GM12878 (cell line): ENCODE data around the gene ATP6V0A4. TPM values are rescaled to one million over a fixed set of nuclear protein-coding genes. Genes with fewer than 3 reads are reported as not detected.

ENCODE experiments used
- ATAC-seq: fragments of 200-7000 bp; cut with Tn5 transposase; 3 replicates; pipeline ENCODE4 v1.9.1; 2020; ENCODE audit warnings: mild to moderate bottlenecking, moderate library complexity
- BruUV-seq: library from RNA; stranded (reverse); fragments of 400-500 nt; replicated peaks from 2 replicates; lab custom pipeline; 2021; lab: Mats Ljungman, UMichigan
- CTCF ChIA-PET: fragments of 300-600 bp; sonication (Branson Sonifier 250); formaldehyde crosslinking; extraction: SDS; loops from one replicate; lab custom pipeline; 2021; ENCODE audit warnings: inconsistent platforms; lab: Yijun Ruan, JAX
- POLR2A ChIA-PET: fragments of 350-600 bp; formaldehyde crosslinking; extraction: SDS; loops from one replicate; lab custom pipeline; 2021; ENCODE audit warnings: inconsistent platforms; lab: Charles Lee
- RAD21 ChIA-PET: fragments of 300-600 bp; sonication (Branson Sonifier 250); formaldehyde crosslinking; loops from one replicate; lab custom pipeline; 2023; ENCODE audit warnings: antibody characterized with exemption; ENCODE audit not compliant: unreplicated experiment; lab: Charles Lee
- SMC1A ChIA-PET: fragments of 300-600 bp; sonication (Branson Sonifier 250); formaldehyde crosslinking; loops from one replicate; lab custom pipeline; 2023; ENCODE audit not compliant: unreplicated experiment, uncharacterized antibody; lab: Charles Lee
- DNase-seq: peaks from one replicate; pipeline ENCODE4 v3.0.0-alpha.2; 2011; ENCODE audit warnings: low read depth, low spot score
- FAIRE-seq: peaks from 3 replicates; lab custom pipeline; 2011; peaks lifted over from hg19 to GRCh38; lab: Jason Lieb, UNC
- H2AFZ ChIP-seq: 2 replicates; pipeline ENCODE4 v1.6.0; 2011; ENCODE audit warnings: low read depth, low read length, control low read depth; ENCODE audit not compliant: control insufficient read depth
- H3K27ac ChIP-seq: 2 replicates; pipeline ENCODE4 v1.5.1; 2011; ENCODE audit warnings: control low read depth; ENCODE audit not compliant: control insufficient read depth, insufficient read depth
- H3K27me3 ChIP-seq, 2 experiments: replicated peaks in 1 of 2; 2 replicates each; pipeline versions ENCODE4 v1.6.0 to v1.6.1; 2011; ENCODE audit warnings: low read length in 1 of 2; ENCODE audit not compliant: control insufficient read depth in 2 of 2, insufficient read depth in 2 of 2
- H3K36me3 ChIP-seq, 2 experiments: 2 replicates each; pipeline ENCODE4 v1.5.1; 2011; ENCODE audit warnings: low read length in 1 of 2; ENCODE audit not compliant: control insufficient read depth in 2 of 2, insufficient read depth in 2 of 2
- H3K4me1 ChIP-seq: 2 replicates; pipeline ENCODE4 v1.6.1; 2011; ENCODE audit warnings: mild to moderate bottlenecking, low read length, moderate library complexity, mixed read lengths; ENCODE audit not compliant: control insufficient read depth, insufficient read depth
- H3K4me2 ChIP-seq: 2 replicates; pipeline ENCODE4 v1.6.0; 2011; ENCODE audit warnings: control low read depth; ENCODE audit not compliant: control insufficient read depth, insufficient read depth
- H3K4me3 ChIP-seq: fragments of 200-600 bp; sonication (generic); 2 replicates; pipeline ENCODE4 v1.5.1; 2016
- H3K79me2 ChIP-seq: 2 replicates; pipeline ENCODE4 v1.6.0; 2011; ENCODE audit warnings: low read length; ENCODE audit not compliant: control insufficient read depth, insufficient read depth
- H3K9ac ChIP-seq: 2 replicates; pipeline ENCODE4 v1.8.0; 2011; ENCODE audit warnings: low read length, control low read depth, mixed read lengths; ENCODE audit not compliant: control insufficient read depth, insufficient read depth
- H3K9me3 ChIP-seq: replicated peaks from 3 replicates; pipeline ENCODE4 v1.5.1; 2011; ENCODE audit warnings: mild to moderate bottlenecking, low read length; ENCODE audit not compliant: control insufficient read depth, insufficient read depth
- H4K20me1 ChIP-seq: 2 replicates; pipeline ENCODE4 v1.6.0; 2011; ENCODE audit not compliant: control insufficient read depth, insufficient read depth
- CREB1 ChIP-seq: IDR thresholded peaks from 2 replicates; pipeline ENCODE4 v1.6.1; 2012; ENCODE audit warnings: low read depth, mild to moderate bottlenecking, inconsistent platforms
- CTCF ChIP-seq, 3 experiments: IDR thresholded peaks in 2 of 3; conservative IDR thresholded peaks in 1 of 3; 2 replicates each; pipeline ENCODE4 v1.5.1; 2011; ENCODE audit warnings: low read depth in 3 of 3, low read length in 3 of 3, mild to moderate bottlenecking in 3 of 3, control low read depth in 2 of 3, moderate library complexity in 2 of 3, inconsistent platforms in 1 of 3, mixed read lengths in 1 of 3; ENCODE audit not compliant: control insufficient read depth in 2 of 3, insufficient read depth in 1 of 3; ENCODE audit errors: extremely low read depth in 1 of 3
- EED ChIP-seq: sonication (generic); IDR thresholded peaks from 2 replicates; pipeline ENCODE4 v1.6.1; 2016; ENCODE audit warnings: antibody characterized with exemption, low read depth
- HDAC2 ChIP-seq: fragments of 200-600 bp; sonication (generic); IDR thresholded peaks from 2 replicates; pipeline ENCODE4 v1.6.1; 2017
- KAT2A ChIP-seq: conservative IDR thresholded peaks from 2 replicates; pipeline ENCODE4 v1.6.1; 2011; ENCODE audit warnings: low read depth, low read length; ENCODE audit not compliant: control insufficient read depth
- MEF2B ChIP-seq: fragments of 450-650 bp; IDR thresholded peaks from 2 replicates; pipeline ENCODE4 v1.6.1; 2018; ENCODE audit warnings: mild to moderate bottlenecking, moderate library complexity; ENCODE audit not compliant: partially characterized antibody, poor library complexity, severe bottlenecking
- MYB ChIP-seq: fragments of 150-350 bp; IDR thresholded peaks from 2 replicates; pipeline ENCODE4 v1.6.1; 2014; ENCODE audit warnings: mild to moderate bottlenecking, low read depth, low read length, borderline replicate concordance
- POLR2AphosphoS5 ChIP-seq: IDR thresholded peaks from 2 replicates; pipeline ENCODE4 v1.6.1; 2011; ENCODE audit warnings: mild to moderate bottlenecking, low read length, inconsistent platforms
- PRDM15 ChIP-seq: fragments of 450-650 bp; formaldehyde crosslinking; IDR thresholded peaks from 2 replicates; pipeline ENCODE4 v1.4.0; 2020; ENCODE audit warnings: mild to moderate bottlenecking, moderate library complexity
- SIN3A ChIP-seq: IDR thresholded peaks from 2 replicates; pipeline ENCODE4 v1.6.1; 2012; ENCODE audit warnings: low read depth, low read length, improper control_type of control experiment
- SMC3 ChIP-seq: IDR thresholded peaks from 2 replicates; pipeline ENCODE4 v1.6.1; 2011; ENCODE audit warnings: low read length, improper control_type of control experiment, borderline replicate concordance
- SP1 ChIP-seq: IDR thresholded peaks from one replicate; pipeline ENCODE4 v1.6.1; 2011; ENCODE audit warnings: low read depth, low read length
- SREBF1 ChIP-seq: IDR thresholded peaks from 2 replicates; pipeline ENCODE4 v1.6.1; 2012; ENCODE audit warnings: mild to moderate bottlenecking, low read length
- ZNF207 ChIP-seq: fragments of 450-650 bp; IDR thresholded peaks from 2 replicates; pipeline ENCODE4 v1.6.1; 2014; ENCODE audit warnings: antibody characterized with exemption, mild to moderate bottlenecking, borderline replicate concordance
- WGBS: methylation state at CpG from one replicate; pipeline ENCODE4 v1.1.6; 2016; ENCODE audit warnings: low lambda C conversion rate; ENCODE audit not compliant: insufficient replicate concordance, insufficient coverage; ENCODE audit errors: missing lambda C conversion rate; 5-methylcytosine and 5-hydroxymethylcytosine counted together
- in situ Hi-C: fragments of 300-500 bp; cut with MboI; formaldehyde crosslinking; loops from 9 replicates; pipeline ENCODE4 v1.14.3; 2018; ENCODE audit warnings: mixed read lengths
- intact Hi-C: fragments of 100-400 bp; cut with micrococcal nuclease; formaldehyde crosslinking; loops from one replicate; pipeline ENCODE4 v1.14.2; 2022; ENCODE audit not compliant: unreplicated experiment
- polyA plus RNA-seq, 11 experiments: library from polyadenylated mRNA; depleted of rRNA in 4 of 11; unstranded in 6 of 11; stranded (reverse) in 5 of 11; fragments of >200 nt; fragmentation: Nextera tagmentation in 4 of 11; fragmentation: Illumina TruSeq in 1 of 11; extraction: Ambion mirVana in 4 of 11; extraction: Trizol in 1 of 11; gene quantifications; 1 replicate in 1 of 11; 2 replicates in 10 of 11; pipeline versions ENCODE4 v1.2.1 to v1.2.3, GENCODE V29; 2011 to 2016; ENCODE audit warnings: inconsistent platforms in 2 of 11, missing spikeins in 2 of 11, low read depth in 1 of 11
- total RNA-seq, 4 experiments: library from RNA; depleted of rRNA in 3 of 4; stranded (reverse); fragments of >200 nt in 3 of 4; fragmentation: Illumina TruSeq in 1 of 4; extraction: Trizol in 1 of 4; gene quantifications; 2 replicates each; pipeline versions ENCODE4 v1.2.1 to v1.2.3, GENCODE V29; 2013 to 2021

The ATP6V0A4 gene
- total and polyA plus RNA-seq, 10 of the 15 experiments (the other 5 are each of a cell fraction or from before 2014, with no cell fraction given): not detected

GRCh38 chr7:138713191-138713590 is 84.8 kb downstream of the ATP6V0A4 start:
- ATAC-seq (no peak), FAIRE-seq (no peak), DNase-seq (no peak)
- Histone ChIP-seq H3K4me1 (no peaks in the 10 kb centered on the region), H3K79me2 (no peaks in the 10 kb centered on the region), H3K27me3 (no peaks in the 10 kb centered on the region; a peak in 1 of 4 replicates), H3K27ac (no peak overlapping the region), H2AFZ (no peak overlapping the region), H3K4me3 (no peak overlapping the region), H3K9ac (no peak overlapping the region), H3K9me3 (no peaks in the 10 kb centered on the region), H3K36me3 (no peaks in the 10 kb centered on the region), H4K20me1 (no peaks in the 10 kb centered on the region), H3K4me2 (no peak overlapping the region)
- ChIA-PET SMC1A (no interaction called here), RAD21 (no interaction called here), POLR2A (no interaction called here), CTCF (interaction anchor here (0.9 kb wide), 1 partner anchor 26 kb away, joined by 3 read pairs; no protein-coding TSS in a partner anchor)
- intact Hi-C loops (no loop called here), in situ Hi-C loops (no loop called here)
- no peak for TF ChIP-seq MEF2B
- no peak for TF ChIP-seq MYB
- TF ChIP-seq KAT2A: no peak
- TF ChIP-seq CTCF (IDR thresholded peaks at IDR 0.05 in 2 of 3, conservative IDR thresholded peaks at IDR 0.05 in 1 of 3; ENCODE audit: control insufficient read depth in 2 of 3, extremely low read depth in 1 of 3, insufficient read depth in 1 of 3, low read depth in 3 of 3, low read length in 3 of 3): no peak
- no peak for TF ChIP-seq SREBF1
- WGBS: 12% methylated on average over 3 of the region's 7 CpGs
- no TSS peak for BruUV-seq

GRCh38 chr7:138712652-138713051 is 85.3 kb downstream of the ATP6V0A4 start:
- in situ Hi-C loops: no loop called here
- Histone ChIP-seq H2AFZ (no peak overlapping the region), H3K27ac (no peak overlapping the region), H4K20me1 (no peaks in the 10 kb centered on the region), H3K9me3 (no peaks in the 10 kb centered on the region), H3K79me2 (no peaks in the 10 kb centered on the region), H3K36me3 (no peaks in the 10 kb centered on the region), H3K4me3 (no peak overlapping the region), H3K27me3 (no peaks in the 10 kb centered on the region; a peak in 1 of 4 replicates), H3K4me2 (no peak overlapping the region), H3K4me1 (no peaks in the 10 kb centered on the region), H3K9ac (no peak overlapping the region)
- no TSS peak for BruUV-seq
- ChIA-PET CTCF (no interaction called here), POLR2A (no interaction called here), RAD21 (no interaction called here), SMC1A (interaction anchor here (0.6 kb wide), 1 partner anchor 10 kb away, joined by 3 read pairs; no protein-coding TSS in a partner anchor)
- no peak for ATAC-seq
- DNase-seq: no peak
- 67% methylated on average over 9 of the region's 9 CpGs for WGBS
- intact Hi-C loops: no loop called here
- FAIRE-seq: no peak
- TF ChIP-seq CREB1: no peak
- TF ChIP-seq SP1: no peak
- no peak for TF ChIP-seq ZNF207
- TF ChIP-seq PRDM15 (CRISPR knock-in tag): no peak
- no peak for TF ChIP-seq POLR2AphosphoS5
- TF ChIP-seq EED: no peak
- TF ChIP-seq SIN3A: no peak
- TF ChIP-seq SMC3: no peak
- TF ChIP-seq HDAC2: no peak
